HEK293 (cell line): Measurements from ENCODE around the gene SPTBN2.

Experiments
- CTCF ChIA-PET: fragments of 350-600 bp; formaldehyde crosslinking; extraction: SDS; loops from one replicate; lab custom pipeline; 2021; ENCODE audit warnings: antibody characterized with exemption; lab: Yijun Ruan, JAX
- POLR2A ChIA-PET: fragments of 300-600 bp; formaldehyde crosslinking; extraction: SDS; loops from one replicate; lab custom pipeline; 2020; ENCODE audit warnings: antibody characterized with exemption, inconsistent platforms; lab: Yijun Ruan, JAX
- H3K27ac ChIP-seq: fragments of 200-500 bp; sonication (Bioruptor generic); 2 replicates; pipeline ENCODE4 v1.5.1; 2014; ENCODE audit warnings: low read depth, low read length, control low read depth, inconsistent platforms; ENCODE audit errors: extremely low read depth
- H3K36me3 ChIP-seq, 2 experiments: fragments of 200-500 bp in 1 of 2; sonication (Bioruptor generic) in 1 of 2; 1 replicate in 1 of 2; 2 replicates in 1 of 2; pipeline ENCODE4 v1.5.1; 2014 to 2017; ENCODE audit warnings: inconsistent platforms in 2 of 2, low read length in 2 of 2; ENCODE audit not compliant: control insufficient read depth in 2 of 2, insufficient read depth in 1 of 2
- H3K4me1 ChIP-seq: fragments of 200-500 bp; sonication (Bioruptor generic); 2 replicates; pipeline ENCODE4 v1.5.1; 2014; ENCODE audit warnings: mild to moderate bottlenecking, low read length, inconsistent platforms; ENCODE audit not compliant: control insufficient read depth, insufficient read depth
- H3K4me3 ChIP-seq: 2 replicates; pipeline ENCODE4 v1.5.1; 2011; ENCODE audit warnings: low read depth, mild to moderate bottlenecking, control low read depth, low read length, moderate library complexity
- H3K9me3 ChIP-seq: fragments of 200-500 bp; sonication (Bioruptor generic); 2 replicates; pipeline ENCODE4 v1.5.1; 2014; ENCODE audit warnings: low read depth, low read length, inconsistent platforms; ENCODE audit not compliant: control insufficient read depth, insufficient read depth
- FEZF1 ChIP-seq: fragments of 450-650 bp; formaldehyde crosslinking; IDR thresholded peaks from 2 replicates; pipeline ENCODE4 v1.5.1; 2016; ENCODE audit warnings: missing biosample characterization, missing genetic modification characterization
- GLI2 ChIP-seq: fragments of 450-650 bp; formaldehyde crosslinking; IDR thresholded peaks from 2 replicates; pipeline ENCODE4; 2017; ENCODE audit warnings: missing biosample characterization, missing genetic modification characterization, low read depth, borderline replicate concordance
- PRDM4 ChIP-seq: fragments of 450-650 bp; formaldehyde crosslinking; IDR thresholded peaks from 2 replicates; pipeline ENCODE4 v1.5.1; 2017; ENCODE audit warnings: missing biosample characterization, missing genetic modification characterization
- PRDM6 ChIP-seq: fragments of 450-650 bp; formaldehyde crosslinking; IDR thresholded peaks from 2 replicates; pipeline ENCODE4 v1.5.1; 2017; ENCODE audit warnings: missing biosample characterization, missing genetic modification characterization
- SCRT2 ChIP-seq: fragments of 450-650 bp; formaldehyde crosslinking; IDR thresholded peaks from 2 replicates; pipeline ENCODE4 v1.5.1; 2016; ENCODE audit warnings: missing biosample characterization, missing genetic modification characterization
- ZFP37 ChIP-seq: fragments of 450-650 bp; formaldehyde crosslinking; IDR thresholded peaks from 2 replicates; pipeline ENCODE4 v1.5.1; 2016; ENCODE audit warnings: missing biosample characterization, missing genetic modification characterization
- ZNF114 ChIP-seq: fragments of 450-650 bp; formaldehyde crosslinking; IDR thresholded peaks from 2 replicates; pipeline ENCODE4 v1.5.0; 2017; ENCODE audit warnings: missing biosample characterization, missing genetic modification characterization
- ZNF426 ChIP-seq: fragments of 450-650 bp; formaldehyde crosslinking; IDR thresholded peaks from 2 replicates; pipeline ENCODE4 v1.5.1; 2017; ENCODE audit warnings: missing biosample characterization, missing genetic modification characterization, mild to moderate bottlenecking, inconsistent platforms, moderate library complexity
- ZSCAN4 ChIP-seq: fragments of 450-650 bp; formaldehyde crosslinking; IDR thresholded peaks from 2 replicates; pipeline ENCODE4 v1.5.1; 2017; ENCODE audit warnings: missing biosample characterization, missing genetic modification characterization

SPTBN2 gene

GRCh38 chr11:66646828-66647227 lies 82.2 kb downstream of the SPTBN2 start:
- no peaks in the 10 kb centered on the region for H3K9me3 ChIP-seq
- no peak for TF ChIP-seq ZNF426 (tag by site-specific recombination)
- TF ChIP-seq PRDM4 (tag by site-specific recombination) = peak; percentile 71; the same call in 1 of the 2 replicates
- TF ChIP-seq, all 188 proteins: peak for 1
- Histone ChIP-seq H3K4me1 (no peaks in the 10 kb centered on the region), H3K36me3 (peaks cover 13 to 87% of the 10 kb centered on the region in 2 experiments), H3K27ac (no peak overlapping the region), H3K4me3 (no peak overlapping the region)
- ChIA-PET POLR2A (interaction anchor here (0.6 to 5.1 kb wide), 6 partner anchors 8 to 65 kb away, joined by 3 to 36 read pairs (median 6); partner anchors contain the start of genes CCDC87, CCS, RBM4 and RBM4B), CTCF (interaction anchor here (0.5 to 1.3 kb wide), 4 partner anchors 12 to 237 kb away, joined by 3 to 5 read pairs (median 3); no protein-coding TSS in a partner anchor)

GRCh38 chr11:66643745-66644437 lies 85.1 kb downstream of the SPTBN2 start:
- H3K4me1 ChIP-seq = no peaks in the 10 kb centered on the region

GRCh38 chr11:66641834-66642233 lies 87.2 kb downstream of the SPTBN2 start:
- TF ChIP-seq FEZF1 (tag by site-specific recombination) (peak; percentile 21; the same call in 1 of the 2 replicates), ZNF114 (tag by site-specific recombination) (no peak), PRDM6 (tag by site-specific recombination) (peak; percentile 24; the same call in 1 of the 2 replicates)
- Histone ChIP-seq H3K27ac (no peak overlapping the region), H3K36me3 (peaks cover 5 to 82% of the 10 kb centered on the region in 2 experiments), H3K4me1 (no peaks in the 10 kb centered on the region; the same call in 1 of the 2 replicates), H3K4me3 (peak overlapping the region; percentile 62), H3K9me3 (no peaks in the 10 kb centered on the region)
- POLR2A ChIA-PET = interaction anchor here (0.5 to 5.9 kb wide), 3 partner anchors 25 to 48 kb away, joined by 7 to 98 read pairs (median 38); partner anchors contain the start of genes RBM14 and RBM4B
- CTCF ChIA-PET = interaction anchor here (0.6 to 1.7 kb wide), 2 partner anchors 63 to 158 kb away, joined by 3 read pairs; no protein-coding TSS in a partner anchor

More at GRCh38 chr11:66643745-66644437, 85.1 kb downstream of the SPTBN2 start:
- no peak for TF ChIP-seq ZSCAN4 (tag by site-specific recombination)
- no peak for TF ChIP-seq GLI2 (tag by site-specific recombination)
- no peak for TF ChIP-seq ZFP37 (tag by site-specific recombination)
- TF ChIP-seq SCRT2 = peak; percentile 82
- Histone ChIP-seq H3K9me3 (no peaks in the 10 kb centered on the region), H3K27ac (no peak overlapping the region), H3K36me3 (peaks cover 10 to 95% of the 10 kb centered on the region in 2 experiments), H3K4me3 (no peak overlapping the region)
- CTCF ChIA-PET = interaction anchor here (1.2 kb wide), 1 partner anchor 35 kb away, joined by 5 read pairs; no protein-coding TSS in a partner anchor
- POLR2A ChIA-PET = interaction anchor here (1.3 to 3.6 kb wide), 2 partner anchors 9 to 27 kb away, joined by 4 to 17 read pairs; partner anchors contain the start of gene RBM14
